ENCODE measurements around the gene KNDC1.

The KNDC1 gene

DNA sequence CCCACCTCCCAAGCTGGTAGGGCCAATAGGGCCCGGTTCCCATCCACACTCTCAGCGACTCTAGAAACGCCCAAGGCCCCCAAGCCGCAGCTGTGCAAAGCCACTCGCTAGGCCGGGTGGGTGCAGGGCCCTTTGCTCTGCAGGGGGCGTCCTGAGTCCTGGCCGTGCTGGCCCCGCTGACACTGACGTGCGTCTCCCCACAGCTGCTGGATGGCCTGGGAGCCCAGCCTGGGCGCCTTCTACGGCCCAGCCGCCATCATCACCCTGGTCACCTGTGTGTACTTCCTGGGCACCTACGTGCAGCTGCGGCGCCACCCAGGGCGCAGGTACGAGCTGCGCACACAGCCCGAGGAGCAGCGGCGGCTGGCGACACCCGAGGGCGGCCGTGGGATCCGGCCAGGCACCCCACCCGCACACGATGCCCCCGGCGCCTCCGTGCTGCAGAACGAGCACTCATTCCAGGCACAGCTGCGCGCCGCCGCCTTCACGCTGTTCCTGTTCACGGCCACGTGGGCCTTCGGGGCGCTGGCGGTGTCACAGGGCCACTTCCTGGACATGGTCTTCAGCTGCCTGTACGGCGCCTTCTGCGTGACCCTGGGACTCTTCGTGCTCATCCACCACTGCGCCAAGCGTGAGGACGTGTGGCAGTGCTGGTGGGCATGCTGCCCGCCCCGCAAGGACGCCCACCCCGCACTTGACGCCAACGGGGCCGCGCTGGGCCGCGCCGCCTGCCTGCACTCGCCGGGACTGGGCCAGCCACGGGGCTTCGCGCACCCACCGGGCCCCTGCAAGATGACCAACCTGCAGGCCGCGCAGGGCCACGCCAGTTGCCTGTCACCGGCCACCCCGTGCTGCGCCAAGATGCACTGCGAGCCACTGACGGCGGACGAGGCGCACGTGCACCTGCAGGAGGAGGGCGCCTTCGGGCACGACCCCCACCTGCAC is 31.6 kb upstream of the KNDC1 start:
- H3K4me3 ChIP-seq (ENCODE audit: low read length) = no peak overlapping the region
- H2BK120ac ChIP-seq (ENCODE audit: low read depth, low read length) = no peak overlapping the region
- no peaks in the 10 kb centered on the region for H3K27me3 ChIP-seq (ENCODE audit: insufficient read depth, low read length, poor library complexity)
- H2BK5ac ChIP-seq (ENCODE audit: low read length) = no peak overlapping the region
- no peak overlapping the region for H3K56ac ChIP-seq (ENCODE audit: low read length)
- H2BK15ac ChIP-seq (replicated peaks; ENCODE audit: low read depth) = no peak overlapping the region
- H3K4ac ChIP-seq (ENCODE audit: low read depth, low read length) = no peak overlapping the region
- H3K79me2 ChIP-seq (ENCODE audit: control insufficient read depth, insufficient read depth, low read length) = no peaks in the 10 kb centered on the region
- H3K4me1 ChIP-seq (ENCODE audit: control insufficient read depth, low read depth, low read length) = no peaks in the 10 kb centered on the region
- H3K79me1 ChIP-seq (ENCODE audit: low read length) = no peaks in the 10 kb centered on the region
- no peak overlapping the region for H3K4me2 ChIP-seq (ENCODE audit: low read length)
- no peak overlapping the region for H3K18ac ChIP-seq (ENCODE audit: low read length)
- H3K36me3 ChIP-seq (ENCODE audit: control insufficient read depth, insufficient read depth, low read length) = no peaks in the 10 kb centered on the region
- no CpG with 5 or more reads among the region's 83 CpGs for WGBS (ENCODE audit: extremely low coverage, insufficient coverage, low lambda C conversion rate)
- H3K9ac ChIP-seq (ENCODE audit: low read length) = no peak overlapping the region
- no peak for DNase-seq
- no peak overlapping the region for H4K5ac ChIP-seq (ENCODE audit: low read length)
- no peak overlapping the region for H2AK5ac ChIP-seq (ENCODE audit: low read length)
- no peak overlapping the region for H4K8ac ChIP-seq (ENCODE audit: low read depth, low read length)
- H3K23ac ChIP-seq (ENCODE audit: low read length) = no peak overlapping the region
- H3K27ac ChIP-seq (ENCODE audit: low read depth, low read length) = no peak overlapping the region

DNA sequence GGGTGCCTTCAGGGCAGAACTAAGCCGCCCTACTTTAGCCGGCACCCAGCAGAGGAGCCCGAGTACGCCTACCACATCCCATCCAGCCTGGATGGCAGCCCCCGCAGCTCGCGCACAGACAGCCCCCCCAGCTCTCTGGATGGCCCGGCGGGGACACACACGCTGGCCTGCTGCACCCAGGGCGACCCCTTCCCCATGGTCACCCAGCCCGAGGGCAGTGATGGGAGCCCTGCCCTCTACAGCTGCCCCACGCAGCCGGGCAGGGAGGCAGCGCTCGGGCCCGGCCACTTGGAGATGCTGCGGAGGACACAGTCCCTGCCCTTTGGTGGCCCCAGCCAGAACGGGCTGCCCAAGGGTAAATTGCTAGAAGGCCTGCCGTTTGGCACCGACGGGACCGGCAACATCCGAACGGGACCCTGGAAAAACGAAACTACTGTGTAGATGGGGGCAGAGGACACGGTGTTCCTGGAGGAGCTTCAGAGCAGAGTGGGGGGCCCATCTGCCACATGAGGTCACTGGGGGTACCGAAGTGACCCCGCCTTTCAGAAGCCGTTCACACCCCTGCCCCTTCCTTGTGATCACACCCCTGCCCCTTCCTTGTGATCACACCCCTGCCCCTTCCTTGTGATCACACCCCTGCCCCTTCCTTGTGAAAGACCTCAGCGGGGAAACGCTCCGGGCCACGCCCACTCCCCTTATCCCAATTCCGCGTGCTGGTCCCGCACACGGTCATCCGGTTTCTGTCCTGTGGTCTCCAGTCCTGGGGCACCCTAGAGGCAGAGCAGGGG is 30.8 kb upstream of the KNDC1 start:
- Histone ChIP-seq H3K4me2 (ENCODE audit: low read length) (no peak overlapping the region), H3K79me1 (ENCODE audit: low read length) (no peaks in the 10 kb centered on the region), H2AK5ac (ENCODE audit: low read length) (no peak overlapping the region), H3K79me2 (ENCODE audit: control insufficient read depth, insufficient read depth, low read length) (no peaks in the 10 kb centered on the region), H3K27me3 (ENCODE audit: insufficient read depth, low read length, poor library complexity) (no peaks in the 10 kb centered on the region), H3K23ac (ENCODE audit: low read length) (no peak overlapping the region), H2BK15ac (replicated peaks; ENCODE audit: low read depth) (no peak overlapping the region), H3K27ac (ENCODE audit: low read depth, low read length) (no peak overlapping the region), H2BK120ac (ENCODE audit: low read depth, low read length) (no peak overlapping the region), H3K4ac (ENCODE audit: low read depth, low read length) (no peak overlapping the region), H3K36me3 (ENCODE audit: control insufficient read depth, insufficient read depth, low read length) (no peaks in the 10 kb centered on the region), H3K56ac (ENCODE audit: low read length) (no peak overlapping the region), H4K8ac (ENCODE audit: low read depth, low read length) (no peak overlapping the region), H3K9ac (ENCODE audit: low read length) (no peak overlapping the region), H3K4me3 (ENCODE audit: low read length) (no peak overlapping the region), H4K5ac (ENCODE audit: low read length) (no peak overlapping the region), H3K18ac (ENCODE audit: low read length) (no peak overlapping the region), H3K4me1 (ENCODE audit: control insufficient read depth, low read depth, low read length) (no peaks in the 10 kb centered on the region), H2BK5ac (ENCODE audit: low read length) (no peak overlapping the region)
- DNase-seq = no peak
- WGBS (ENCODE audit: extremely low coverage, insufficient coverage, low lambda C conversion rate) = no CpG with 5 or more reads among the region's 39 CpGs

DNA sequence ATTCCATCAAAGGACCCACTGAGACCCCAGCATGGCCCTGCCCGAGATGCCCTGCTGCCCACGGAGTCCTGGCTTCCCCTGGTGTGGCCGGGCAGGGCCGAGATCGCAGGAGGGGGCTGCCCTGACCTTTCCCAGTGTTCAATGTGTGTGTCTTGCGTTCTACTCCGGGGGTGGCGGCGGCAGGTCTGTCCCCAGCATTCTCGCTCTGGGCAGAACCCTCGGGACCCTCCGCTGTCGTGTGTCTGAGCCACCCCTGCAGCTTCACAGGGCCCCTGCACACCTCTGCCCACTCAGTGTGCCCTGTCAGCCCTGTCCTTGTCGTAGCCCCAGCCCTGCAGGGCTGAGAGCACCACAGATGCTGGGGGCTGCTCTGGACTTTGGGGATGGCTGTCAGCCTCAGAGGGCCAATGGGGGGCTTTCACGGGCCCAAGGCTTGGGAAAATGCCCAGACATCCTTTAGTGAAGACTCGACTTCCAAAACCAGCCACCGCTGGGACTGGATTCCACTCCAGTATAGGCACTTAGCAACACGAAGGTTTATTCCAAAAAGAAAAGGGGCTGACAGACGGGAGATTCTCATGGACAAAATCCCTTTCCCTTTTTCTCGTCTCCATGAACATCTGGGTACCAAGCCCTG is 30.0 kb upstream of the KNDC1 start:
- H3K79me2 ChIP-seq (ENCODE audit: control insufficient read depth, insufficient read depth, low read length) = no peaks in the 10 kb centered on the region
- H2BK5ac ChIP-seq (ENCODE audit: low read length) = no peak overlapping the region

DNA sequence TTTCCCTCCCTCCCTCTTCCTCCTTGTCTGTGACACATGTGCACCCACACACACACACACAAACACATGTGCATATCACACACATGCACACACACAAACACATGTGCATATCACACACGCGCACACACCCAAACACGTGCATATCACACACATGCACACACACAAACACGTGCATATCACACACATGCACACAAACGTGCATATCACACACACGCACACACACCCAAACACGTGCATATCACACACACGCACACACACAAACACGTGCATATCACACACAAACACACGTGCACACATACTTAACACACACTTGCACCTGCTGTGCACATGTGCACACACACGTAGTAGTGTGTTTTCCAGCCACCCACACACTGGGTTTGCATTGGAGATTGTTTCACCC is 29.4 kb upstream of the KNDC1 start:
- Histone ChIP-seq H2AK5ac (ENCODE audit: low read length) (no peak overlapping the region), H3K4me3 (ENCODE audit: low read length) (no peak overlapping the region), H2BK5ac (ENCODE audit: low read length) (no peak overlapping the region), H3K4ac (ENCODE audit: low read depth, low read length) (no peak overlapping the region), H3K79me2 (ENCODE audit: control insufficient read depth, insufficient read depth, low read length) (no peaks in the 10 kb centered on the region), H3K4me2 (ENCODE audit: low read length) (no peak overlapping the region), H3K9ac (ENCODE audit: low read length) (no peak overlapping the region), H3K79me1 (ENCODE audit: low read length) (no peaks in the 10 kb centered on the region), H3K18ac (ENCODE audit: low read length) (no peak overlapping the region), H3K27ac (ENCODE audit: low read depth, low read length) (no peak overlapping the region), H3K56ac (ENCODE audit: low read length) (no peak overlapping the region), H3K27me3 (ENCODE audit: insufficient read depth, low read length, poor library complexity) (no peaks in the 10 kb centered on the region), H2BK15ac (replicated peaks; ENCODE audit: low read depth) (no peak overlapping the region), H4K8ac (ENCODE audit: low read depth, low read length) (no peak overlapping the region), H3K23ac (ENCODE audit: low read length) (no peak overlapping the region), H3K36me3 (ENCODE audit: control insufficient read depth, insufficient read depth, low read length) (no peaks in the 10 kb centered on the region), H4K5ac (ENCODE audit: low read length) (no peak overlapping the region), H3K4me1 (ENCODE audit: control insufficient read depth, low read depth, low read length) (no peaks in the 10 kb centered on the region), H2BK120ac (ENCODE audit: low read depth, low read length) (no peak overlapping the region)
- no peak for DNase-seq
- no CpG with 5 or more reads among the region's 11 CpGs for WGBS (ENCODE audit: extremely low coverage, insufficient coverage, low lambda C conversion rate)

More for the DNA sequence above, 30.0 kb upstream of the KNDC1 start:
- no peak overlapping the region for H3K4me3 ChIP-seq (ENCODE audit: low read length)
- DNase-seq = no peak
- no peak overlapping the region for H4K8ac ChIP-seq (ENCODE audit: low read depth, low read length)
- no peak overlapping the region for H3K23ac ChIP-seq (ENCODE audit: low read length)
- no CpG with 5 or more reads among the region's 20 CpGs for WGBS (ENCODE audit: extremely low coverage, insufficient coverage, low lambda C conversion rate)
- no peaks in the 10 kb centered on the region for H3K4me1 ChIP-seq (ENCODE audit: control insufficient read depth, low read depth, low read length)
- H3K79me1 ChIP-seq (ENCODE audit: low read length) = no peaks in the 10 kb centered on the region
- no peak overlapping the region for H2AK5ac ChIP-seq (ENCODE audit: low read length)
- H3K4ac ChIP-seq (ENCODE audit: low read depth, low read length) = no peak overlapping the region
- no peak overlapping the region for H4K5ac ChIP-seq (ENCODE audit: low read length)
- H3K27me3 ChIP-seq (ENCODE audit: insufficient read depth, low read length, poor library complexity) = no peaks in the 10 kb centered on the region
- H3K4me2 ChIP-seq (ENCODE audit: low read length) = no peak overlapping the region
- no peak overlapping the region for H3K9ac ChIP-seq (ENCODE audit: low read length)
- H3K36me3 ChIP-seq (ENCODE audit: control insufficient read depth, insufficient read depth, low read length) = no peaks in the 10 kb centered on the region
- H3K27ac ChIP-seq (ENCODE audit: low read depth, low read length) = no peak overlapping the region
- H3K56ac ChIP-seq (ENCODE audit: low read length) = no peak overlapping the region
- H2BK15ac ChIP-seq (replicated peaks; ENCODE audit: low read depth) = no peak overlapping the region
- H3K18ac ChIP-seq (ENCODE audit: low read length) = no peak overlapping the region
- no peak overlapping the region for H2BK120ac ChIP-seq (ENCODE audit: low read depth, low read length)

DNA sequence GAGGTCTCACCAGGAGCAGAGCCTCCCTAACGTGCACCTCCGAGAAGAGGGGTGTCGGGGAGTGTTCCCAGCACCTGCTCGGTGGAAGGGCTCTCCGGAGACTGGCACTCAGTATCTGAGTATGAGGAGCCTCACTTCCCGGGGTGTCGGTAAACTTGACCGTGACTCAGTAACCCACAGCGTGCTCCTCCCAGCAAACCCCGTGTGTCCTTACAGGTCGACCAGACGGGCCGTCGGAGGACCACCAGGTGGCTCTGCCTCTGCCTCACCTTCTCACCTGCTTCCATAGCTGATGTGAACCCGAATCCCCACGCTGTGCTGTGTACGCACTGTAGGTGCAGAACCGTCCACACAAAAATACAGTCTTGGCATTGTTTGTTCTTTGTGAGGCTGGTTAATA is 29.0 kb upstream of the KNDC1 start:
- H2AK5ac ChIP-seq (ENCODE audit: low read length) = no peak overlapping the region
- H3K23ac ChIP-seq (ENCODE audit: low read length) = no peak overlapping the region
- H3K4me1 ChIP-seq (ENCODE audit: control insufficient read depth, low read depth, low read length) = no peaks in the 10 kb centered on the region
- H2BK5ac ChIP-seq (ENCODE audit: low read length) = no peak overlapping the region
- WGBS (ENCODE audit: extremely low coverage, insufficient coverage, low lambda C conversion rate) = no CpG with 5 or more reads among the region's 18 CpGs
- H3K4me3 ChIP-seq (ENCODE audit: low read length) = no peak overlapping the region
- H3K56ac ChIP-seq (ENCODE audit: low read length) = no peak overlapping the region
- H3K27ac ChIP-seq (ENCODE audit: low read depth, low read length) = no peak overlapping the region
- H2BK15ac ChIP-seq (replicated peaks; ENCODE audit: low read depth) = no peak overlapping the region
- H3K79me1 ChIP-seq (ENCODE audit: low read length) = no peaks in the 10 kb centered on the region
- no peak overlapping the region for H3K4ac ChIP-seq (ENCODE audit: low read depth, low read length)
- H4K5ac ChIP-seq (ENCODE audit: low read length) = no peak overlapping the region
- H3K36me3 ChIP-seq (ENCODE audit: control insufficient read depth, insufficient read depth, low read length) = no peaks in the 10 kb centered on the region
- no peaks in the 10 kb centered on the region for H3K27me3 ChIP-seq (ENCODE audit: insufficient read depth, low read length, poor library complexity)
- no peak for DNase-seq
- no peak overlapping the region for H4K8ac ChIP-seq (ENCODE audit: low read depth, low read length)
- H3K18ac ChIP-seq (ENCODE audit: low read length) = no peak overlapping the region
- no peak overlapping the region for H3K9ac ChIP-seq (ENCODE audit: low read length)
- no peak overlapping the region for H3K4me2 ChIP-seq (ENCODE audit: low read length)
- H2BK120ac ChIP-seq (ENCODE audit: low read depth, low read length) = no peak overlapping the region
- H3K79me2 ChIP-seq (ENCODE audit: control insufficient read depth, insufficient read depth, low read length) = no peaks in the 10 kb centered on the region
